Measurements from ENCODE around the gene KRT1. TPM values are rescaled to one million over a fixed set of nuclear protein-coding genes. Genes with fewer than 3 reads are reported as not detected.
A peak's percentile ranks its signal among the peaks of the same experiment; 100 is the strongest.

Gene KRT1
- total RNA-seq, 3 donors from 2014 or later = not detected

GRCh38 chr12:52681526-52682380, 1.5 kb upstream of the KRT1 start:
- Histone ChIP-seq H3K27me3 (peaks cover 0 to 5% of the 10 kb centered on the region in 2 donors), H3K4me1 (no peaks in the 10 kb centered on the region), H3K27ac (no peak overlapping the region), H3K4me3 (no peak overlapping the region), H3K9me3 (no peaks in the 10 kb centered on the region), H3K36me3 (no peaks in the 10 kb centered on the region)
- TF ChIP-seq POLR2A (IDR thresholded peaks at IDR 0.05) (no peak), POLR2AphosphoS5 (IDR thresholded peaks at IDR 0.05) (no peak), CTCF (IDR thresholded peaks at IDR 0.05) (no peak)
- intact Hi-C loops (cut with DNase I; ENCODE audit: low total_unique reads) = no loop called here
- DNase-seq (ENCODE audit: low spot score in 2 of 2) = peak in 1 of 2 donors; percentile 9

- no peak for TF ChIP-seq POLR2A (IDR thresholded peaks at IDR 0.05)
- no peak for TF ChIP-seq CTCF (IDR thresholded peaks at IDR 0.05)
- no peak for TF ChIP-seq POLR2AphosphoS5 (IDR thresholded peaks at IDR 0.05)
- no peak overlapping the region for H3K4me3 ChIP-seq
- no peak overlapping the region for H3K27ac ChIP-seq
- no peaks in the 10 kb centered on the region for H3K9me3 ChIP-seq
- peak in 1 of 2 donors; percentile 17 for DNase-seq (ENCODE audit: low spot score in 2 of 2)
- no peaks in the 10 kb centered on the region for H3K36me3 ChIP-seq
- intact Hi-C loops (cut with DNase I; ENCODE audit: low total_unique reads) = no loop called here
- no peaks in the 10 kb centered on the region for H3K27me3 ChIP-seq
- no peaks in the 10 kb centered on the region for H3K4me1 ChIP-seq
Observed at GRCh38 chr12:52679875-52680274, 332 bp downstream of the KRT1 start.

GRCh38 chr12:52677671-52678070, 2.5 kb downstream of the KRT1 start:
- Histone ChIP-seq H3K4me3 (no peak overlapping the region), H3K27me3 (no peaks in the 10 kb centered on the region), H3K27ac (no peak overlapping the region), H3K36me3 (no peaks in the 10 kb centered on the region), H3K9me3 (no peaks in the 10 kb centered on the region), H3K4me1 (no peaks in the 10 kb centered on the region)
- DNase-seq (ENCODE audit: low spot score in 2 of 2) = peak in 1 of 2 donors; percentile 0
- TF ChIP-seq POLR2A (IDR thresholded peaks at IDR 0.05) (no peak), POLR2AphosphoS5 (IDR thresholded peaks at IDR 0.05) (no peak), CTCF (IDR thresholded peaks at IDR 0.05) (no peak)
- intact Hi-C loops (cut with DNase I; ENCODE audit: low total_unique reads) = no loop called here

- TF ChIP-seq CTCF (IDR thresholded peaks at IDR 0.05) = no peak
- no peaks in the 10 kb centered on the region for H3K36me3 ChIP-seq
- peak in 1 of 2 donors; percentile 10 for DNase-seq (ENCODE audit: low spot score in 2 of 2)
- H3K9me3 ChIP-seq = no peaks in the 10 kb centered on the region
- no peaks in the 10 kb centered on the region for H3K4me1 ChIP-seq
- no peak overlapping the region for H3K4me3 ChIP-seq
- no peaks in the 10 kb centered on the region for H3K27me3 ChIP-seq
- intact Hi-C loops (cut with DNase I; ENCODE audit: low total_unique reads) = no loop called here
- H3K27ac ChIP-seq = no peak overlapping the region
Observed at GRCh38 chr12:52677126-52677525, 3.1 kb downstream of the KRT1 start.

GRCh38 chr12:52676163-52676562, 4.0 kb downstream of the KRT1 start:
- H3K4me1 ChIP-seq = no peaks in the 10 kb centered on the region
- no peaks in the 10 kb centered on the region for H3K27me3 ChIP-seq
- TF ChIP-seq CTCF (IDR thresholded peaks at IDR 0.05) (no peak), POLR2AphosphoS5 (IDR thresholded peaks at IDR 0.05) (no peak), POLR2A (IDR thresholded peaks at IDR 0.05) (no peak)
- H3K9me3 ChIP-seq = no peaks in the 10 kb centered on the region
- H3K4me3 ChIP-seq = no peak overlapping the region
- H3K27ac ChIP-seq = no peak overlapping the region
- H3K36me3 ChIP-seq = no peaks in the 10 kb centered on the region
- DNase-seq (ENCODE audit: low spot score in 2 of 2) = peak in 1 of 2 donors; percentile 15
- intact Hi-C loops (cut with DNase I; ENCODE audit: low total_unique reads) = no loop called here
